HG02981 (cell line): Measurements from ENCODE around the gene ARMH4.

Experiments
- ATAC-seq: cut with Tn5 transposase; IDR thresholded peaks from one replicate; pipeline ENCODE4 v1.9.1; 2021; ENCODE audit warnings: mild to moderate bottlenecking, moderate library complexity; ENCODE audit not compliant: unreplicated experiment

Gene ARMH4, protein sequence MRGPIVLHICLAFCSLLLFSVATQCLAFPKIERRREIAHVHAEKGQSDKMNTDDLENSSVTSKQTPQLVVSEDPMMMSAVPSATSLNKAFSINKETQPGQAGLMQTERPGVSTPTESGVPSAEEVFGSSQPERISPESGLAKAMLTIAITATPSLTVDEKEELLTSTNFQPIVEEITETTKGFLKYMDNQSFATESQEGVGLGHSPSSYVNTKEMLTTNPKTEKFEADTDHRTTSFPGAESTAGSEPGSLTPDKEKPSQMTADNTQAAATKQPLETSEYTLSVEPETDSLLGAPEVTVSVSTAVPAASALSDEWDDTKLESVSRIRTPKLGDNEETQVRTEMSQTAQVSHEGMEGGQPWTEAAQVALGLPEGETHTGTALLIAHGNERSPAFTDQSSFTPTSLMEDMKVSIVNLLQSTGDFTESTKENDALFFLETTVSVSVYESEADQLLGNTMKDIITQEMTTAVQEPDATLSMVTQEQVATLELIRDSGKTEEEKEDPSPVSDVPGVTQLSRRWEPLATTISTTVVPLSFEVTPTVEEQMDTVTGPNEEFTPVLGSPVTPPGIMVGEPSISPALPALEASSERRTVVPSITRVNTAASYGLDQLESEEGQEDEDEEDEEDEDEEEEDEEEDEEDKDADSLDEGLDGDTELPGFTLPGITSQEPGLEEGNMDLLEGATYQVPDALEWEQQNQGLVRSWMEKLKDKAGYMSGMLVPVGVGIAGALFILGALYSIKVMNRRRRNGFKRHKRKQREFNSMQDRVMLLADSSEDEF

DNA sequence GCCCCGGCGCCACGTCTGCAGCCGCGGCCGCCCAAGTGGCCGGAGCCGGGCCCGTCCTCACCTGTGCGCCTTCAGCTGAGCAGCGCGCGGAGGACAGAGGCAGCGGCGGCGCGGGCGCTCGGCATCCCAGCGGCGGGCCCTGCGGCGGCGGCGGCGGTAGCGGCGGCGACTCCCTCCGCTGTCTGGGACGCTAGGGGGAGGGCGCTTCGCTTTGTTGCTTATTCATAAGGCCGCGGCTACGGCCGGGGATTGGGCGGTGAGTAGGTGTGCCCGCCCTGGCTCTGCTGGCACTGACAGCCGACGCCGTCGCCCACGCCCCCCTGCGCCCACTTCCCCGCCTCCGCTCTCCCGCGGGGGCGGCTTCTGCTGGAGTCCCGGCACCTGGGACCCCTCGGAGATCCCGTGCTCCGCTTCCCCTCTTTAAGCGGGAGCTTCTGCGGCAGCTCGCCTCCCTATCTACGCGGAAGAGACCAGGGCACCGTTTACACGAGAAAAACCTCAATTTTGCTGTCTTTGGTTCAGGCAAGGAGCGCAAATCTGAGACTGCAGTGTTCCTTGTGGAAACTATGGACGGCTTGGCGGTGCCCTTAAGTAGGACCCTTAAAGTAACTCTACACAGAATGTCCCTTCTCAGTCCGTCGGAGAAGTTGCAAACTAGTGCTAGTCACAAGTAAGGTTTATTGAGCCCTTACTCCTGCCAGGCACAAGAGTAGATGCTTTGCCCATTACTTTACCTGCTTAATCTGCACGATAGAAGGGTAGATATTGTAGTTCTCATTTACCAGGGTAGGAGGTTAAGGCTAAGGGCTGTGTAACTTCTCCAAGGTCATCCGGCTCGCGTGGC is at the start of gene ARMH4:
ARMH4 (minus strand) TSS at position 200 of the 844 bp plus-strand sequence. CDS start 12,855 bp downstream, outside the sequence.
- ATAC-seq = peak; percentile 85

DNA sequence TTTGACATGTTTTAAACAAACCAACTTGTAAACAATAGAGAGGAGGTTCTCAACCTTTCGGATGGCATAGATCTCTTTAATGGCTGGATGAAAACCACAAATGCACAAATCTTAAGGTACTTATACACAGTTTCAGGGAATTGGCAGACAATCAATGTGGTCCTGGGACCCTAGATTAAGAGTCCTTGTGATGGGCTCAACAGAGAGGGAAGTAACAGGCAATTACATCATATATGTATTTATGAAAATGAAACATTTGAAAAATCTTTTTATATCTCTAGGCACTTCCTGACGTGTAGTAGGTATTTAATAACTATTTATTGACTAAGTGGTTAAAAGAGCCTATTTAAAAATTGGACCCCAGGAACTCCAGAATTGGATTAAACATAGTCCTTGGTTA is 48.8 kb upstream of the ARMH4 start:
- ATAC-seq = no peak

DNA sequence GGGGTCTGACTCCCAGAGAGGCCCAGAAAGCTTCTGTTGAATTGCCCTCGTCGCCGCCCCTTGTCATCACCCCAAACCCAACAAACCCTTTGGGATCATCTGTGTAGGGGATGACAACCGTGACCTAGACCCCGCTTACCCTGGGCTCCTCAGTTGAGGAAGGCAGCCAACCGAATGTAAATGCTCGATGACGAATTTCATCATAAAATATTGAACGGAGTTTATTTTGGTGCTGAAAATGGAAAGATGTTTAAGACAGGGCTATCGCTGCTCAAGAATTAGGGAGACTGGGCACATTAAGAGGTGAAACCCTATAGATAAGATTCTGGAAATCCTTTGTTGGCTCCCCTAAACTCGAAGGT is 48.4 kb upstream of the ARMH4 start:
- no peak for ATAC-seq

DNA sequence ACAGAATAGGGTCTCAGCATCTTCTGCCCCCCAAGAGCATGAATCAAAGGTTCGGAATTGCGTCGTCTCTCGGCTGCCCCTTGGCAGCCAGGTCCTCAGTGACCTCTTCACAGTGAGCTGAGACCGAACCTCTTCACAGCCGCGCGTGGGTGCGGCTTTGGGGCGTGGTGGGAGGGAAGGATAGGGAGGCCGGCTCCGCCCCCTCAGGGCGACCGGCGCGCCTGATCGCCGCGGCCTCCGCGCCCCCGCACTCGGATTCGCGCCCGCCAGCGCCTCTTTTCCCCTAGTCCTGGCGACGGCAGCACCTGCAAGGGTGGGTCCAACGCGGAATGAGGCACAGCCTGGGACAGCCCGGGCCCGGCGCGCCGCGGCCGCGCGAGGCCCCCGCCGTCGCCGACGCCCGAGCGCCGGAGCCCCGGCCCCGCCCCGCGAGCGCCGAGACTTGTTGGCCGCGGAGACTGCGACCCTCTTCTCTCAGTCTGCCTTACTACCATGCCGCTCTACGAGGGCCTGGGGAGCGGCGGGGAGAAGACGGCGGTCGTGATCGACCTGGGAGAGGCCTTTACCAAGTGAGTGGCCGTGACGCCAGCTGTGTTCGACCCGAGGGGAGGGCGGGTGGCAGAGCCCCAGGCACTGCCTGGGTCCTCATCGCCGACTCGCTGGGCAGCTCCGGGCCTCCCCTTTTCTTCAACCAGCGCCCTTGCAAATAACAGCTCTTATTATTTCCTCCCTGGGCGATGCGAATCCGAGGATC is 47.9 kb upstream of the ARMH4 start, which contains the start of gene ACTR10:
ACTR10 (plus strand) TSS at position 424 of the 754 bp plus-strand sequence; CDS start at position 493, 69 bp downstream.
- ATAC-seq = peak; percentile 88

DNA sequence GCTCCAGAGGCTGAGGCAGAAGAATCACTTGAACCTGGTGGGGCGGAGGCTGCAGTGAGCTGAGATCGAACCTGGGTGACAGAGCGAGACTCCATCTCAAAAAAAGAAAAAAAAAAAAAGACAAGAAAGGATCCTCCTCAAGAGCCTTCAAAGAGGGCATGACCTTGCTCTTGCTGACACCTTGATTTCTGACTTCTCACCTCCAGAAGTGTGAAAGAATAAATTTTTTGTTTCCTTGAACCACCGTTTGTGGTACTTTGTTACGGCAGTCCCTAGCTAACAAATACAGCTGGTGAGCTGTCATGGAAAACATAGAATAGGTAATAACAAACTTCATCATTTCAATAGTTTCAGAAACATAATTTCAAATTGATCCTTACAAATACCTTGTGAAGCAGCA is 46.1 kb upstream of the ARMH4 start:
- ATAC-seq = no peak

DNA sequence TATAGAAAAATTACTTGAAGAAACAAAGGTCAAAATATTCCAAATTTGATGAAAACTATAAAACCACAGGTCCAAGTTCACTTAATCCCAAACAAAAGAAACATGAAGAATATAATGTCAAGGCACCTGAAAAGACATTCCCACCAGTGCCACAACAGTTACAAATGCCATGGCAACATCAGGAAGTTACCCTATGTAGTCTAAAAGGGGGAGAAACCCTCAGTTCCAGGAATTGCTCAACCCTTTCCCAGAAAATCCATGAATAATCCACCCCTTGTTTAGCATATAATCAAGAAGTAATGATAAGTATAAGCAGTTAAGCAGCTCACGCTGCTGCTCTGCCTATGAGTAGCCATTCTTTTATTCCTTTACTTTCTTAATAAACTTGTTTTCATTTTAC is 44.2 kb upstream of the ARMH4 start:
- no peak for ATAC-seq

DNA sequence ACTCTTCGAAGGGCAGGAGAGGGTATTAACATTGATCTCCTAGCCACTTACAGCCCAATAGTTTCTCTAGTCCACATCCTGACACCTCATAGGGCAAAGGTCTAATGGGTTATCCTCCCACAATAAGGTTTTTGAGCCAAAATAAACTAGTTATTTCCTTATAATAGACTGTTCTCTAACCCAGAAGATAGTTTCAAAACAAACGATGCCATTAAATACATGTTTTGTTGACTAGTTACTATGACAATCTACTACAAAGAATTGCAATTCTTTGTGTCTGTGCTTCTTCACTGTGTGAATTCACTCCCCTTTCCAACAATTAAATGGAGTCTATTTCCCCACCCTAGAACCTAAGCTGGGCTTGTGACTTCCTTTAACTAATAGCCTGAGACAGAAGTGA is 41.5 kb upstream of the ARMH4 start:
- ATAC-seq = no peak

DNA sequence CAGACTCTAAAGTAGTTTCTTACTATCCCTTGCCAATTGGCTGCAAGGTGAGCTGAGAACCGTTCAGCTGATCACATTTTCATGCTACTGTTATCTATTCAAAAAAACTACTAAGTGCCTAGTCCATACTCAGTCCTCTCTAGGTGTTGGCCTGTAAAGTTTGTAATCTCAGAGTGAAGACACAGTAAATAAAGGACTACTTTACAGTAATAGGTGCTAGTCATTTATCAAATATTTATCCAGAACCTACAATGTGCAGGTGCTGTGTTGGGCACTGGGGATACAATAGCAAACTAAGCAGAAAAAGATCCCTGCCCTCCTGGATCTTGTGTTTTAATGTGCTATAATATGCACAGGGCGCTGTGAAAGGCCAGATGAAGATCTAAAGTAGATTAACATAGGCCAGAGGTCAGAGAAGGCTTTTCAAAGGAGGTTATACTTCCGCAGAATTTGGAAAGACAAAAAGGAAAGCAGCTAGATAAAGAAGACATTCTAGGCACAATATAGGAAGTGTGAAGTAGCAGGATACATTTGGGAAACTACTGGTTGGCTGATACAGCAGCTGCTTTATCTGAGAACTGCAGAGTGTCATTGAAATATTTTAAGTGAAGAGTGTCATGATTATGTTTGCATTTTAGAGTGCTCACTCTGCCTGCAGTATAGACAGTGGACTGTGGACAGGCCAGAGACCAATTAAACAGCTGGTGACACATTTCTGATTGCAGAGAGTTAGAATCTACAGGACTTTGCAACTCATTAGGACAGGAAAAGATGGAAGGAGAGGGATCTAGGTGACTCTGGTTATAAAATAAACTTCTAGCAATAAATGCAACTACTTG is 40.0 kb upstream of the ARMH4 start:
- no peak for ATAC-seq

DNA sequence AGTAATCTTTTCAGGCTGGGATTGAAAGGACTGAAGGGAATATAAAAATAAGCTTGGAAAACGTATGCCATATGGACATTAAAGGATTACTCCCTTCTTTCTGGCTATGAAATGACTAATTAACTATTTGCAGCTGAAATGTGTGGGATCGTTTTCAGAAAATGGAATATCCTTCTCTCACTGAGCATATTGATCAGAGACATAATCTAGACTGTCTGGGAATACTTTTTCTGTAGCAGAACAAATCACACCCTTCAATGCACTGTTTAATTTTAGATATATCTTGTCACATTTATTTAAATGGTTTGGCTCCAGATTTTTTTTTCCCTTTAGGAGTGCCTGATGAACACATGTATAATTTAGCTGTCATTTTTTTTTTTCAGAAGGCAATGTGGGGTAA is 37.2 kb upstream of the ARMH4 start:
- no peak for ATAC-seq

DNA sequence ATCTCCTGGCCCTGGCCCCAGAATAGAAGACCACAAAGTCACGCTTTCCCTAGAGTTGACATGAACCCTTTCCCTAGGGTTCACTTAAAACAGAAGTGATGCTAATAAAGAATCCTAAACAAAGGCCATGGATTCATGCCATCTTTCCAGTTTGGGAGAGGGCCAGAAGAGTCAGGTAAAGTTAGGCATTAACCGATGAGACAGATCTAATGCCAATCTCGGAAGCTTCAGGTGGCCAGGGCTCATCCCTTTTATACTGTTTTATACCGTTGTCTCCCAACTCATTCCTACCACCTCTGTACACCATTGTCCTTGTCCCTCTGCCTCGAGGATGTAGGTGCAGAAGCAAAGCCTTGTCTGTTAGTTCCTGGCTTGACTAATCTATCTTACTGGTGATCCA is 25.1 kb upstream of the ARMH4 start:
- no peak for ATAC-seq

DNA sequence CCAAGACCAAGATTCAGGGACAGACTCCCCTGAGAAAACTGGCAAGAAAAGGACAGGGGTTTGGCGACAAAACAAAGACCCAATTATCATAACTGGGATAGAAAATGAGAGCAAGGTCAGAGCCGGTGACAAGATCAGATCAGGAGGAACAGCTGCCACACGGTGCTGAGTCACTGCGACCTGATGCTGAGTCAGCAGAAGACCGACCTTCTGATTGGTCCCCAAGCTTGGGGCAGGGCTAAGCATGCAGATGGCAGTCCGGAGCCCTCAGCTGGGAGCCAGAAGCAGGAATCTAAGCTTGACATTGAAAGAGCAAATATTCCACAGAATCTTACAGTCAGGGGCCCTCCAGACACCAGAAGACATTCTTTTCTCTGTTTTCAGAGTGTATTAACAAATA is 19.1 kb upstream of the ARMH4 start:
- peak; percentile 96 for ATAC-seq

DNA sequence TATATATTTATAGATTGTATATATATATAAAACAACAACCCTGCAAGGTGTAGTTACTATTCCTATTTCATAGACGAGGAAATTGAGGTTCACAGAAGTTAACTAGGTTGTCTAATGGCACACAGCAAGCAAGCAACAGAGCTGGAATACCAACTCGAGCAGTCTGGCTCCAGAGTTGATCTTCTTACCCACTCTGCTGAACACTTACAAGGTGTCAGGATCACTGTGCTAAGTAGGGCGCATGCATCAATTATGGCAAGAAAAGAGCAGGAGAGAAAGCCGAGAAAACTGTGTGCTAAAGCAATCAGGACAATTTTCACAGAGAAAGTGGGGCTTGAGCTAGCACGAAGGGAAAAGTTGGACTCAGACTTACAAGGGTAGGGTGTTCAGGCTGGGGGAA is 15.9 kb upstream of the ARMH4 start:
- ATAC-seq = no peak

DNA sequence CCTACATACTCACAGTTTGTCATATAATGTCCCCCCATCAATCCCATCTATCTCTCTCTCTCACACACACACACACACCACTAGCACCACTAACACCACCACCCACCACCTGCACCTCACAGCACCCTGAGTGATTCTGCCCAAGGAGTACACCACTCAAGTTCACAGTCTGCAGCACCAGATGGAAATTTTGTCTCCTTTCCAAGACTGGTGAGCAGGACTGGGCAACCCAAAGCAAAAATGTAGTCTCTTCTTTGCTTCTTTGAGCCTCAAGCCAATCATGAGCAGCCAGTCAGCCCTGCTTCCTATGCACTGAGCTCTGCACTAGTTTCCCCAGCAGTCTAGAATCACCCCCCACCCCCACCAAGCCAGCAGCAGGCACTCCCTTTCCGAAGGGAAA is 15.0 kb upstream of the ARMH4 start:
- ATAC-seq = no peak

DNA sequence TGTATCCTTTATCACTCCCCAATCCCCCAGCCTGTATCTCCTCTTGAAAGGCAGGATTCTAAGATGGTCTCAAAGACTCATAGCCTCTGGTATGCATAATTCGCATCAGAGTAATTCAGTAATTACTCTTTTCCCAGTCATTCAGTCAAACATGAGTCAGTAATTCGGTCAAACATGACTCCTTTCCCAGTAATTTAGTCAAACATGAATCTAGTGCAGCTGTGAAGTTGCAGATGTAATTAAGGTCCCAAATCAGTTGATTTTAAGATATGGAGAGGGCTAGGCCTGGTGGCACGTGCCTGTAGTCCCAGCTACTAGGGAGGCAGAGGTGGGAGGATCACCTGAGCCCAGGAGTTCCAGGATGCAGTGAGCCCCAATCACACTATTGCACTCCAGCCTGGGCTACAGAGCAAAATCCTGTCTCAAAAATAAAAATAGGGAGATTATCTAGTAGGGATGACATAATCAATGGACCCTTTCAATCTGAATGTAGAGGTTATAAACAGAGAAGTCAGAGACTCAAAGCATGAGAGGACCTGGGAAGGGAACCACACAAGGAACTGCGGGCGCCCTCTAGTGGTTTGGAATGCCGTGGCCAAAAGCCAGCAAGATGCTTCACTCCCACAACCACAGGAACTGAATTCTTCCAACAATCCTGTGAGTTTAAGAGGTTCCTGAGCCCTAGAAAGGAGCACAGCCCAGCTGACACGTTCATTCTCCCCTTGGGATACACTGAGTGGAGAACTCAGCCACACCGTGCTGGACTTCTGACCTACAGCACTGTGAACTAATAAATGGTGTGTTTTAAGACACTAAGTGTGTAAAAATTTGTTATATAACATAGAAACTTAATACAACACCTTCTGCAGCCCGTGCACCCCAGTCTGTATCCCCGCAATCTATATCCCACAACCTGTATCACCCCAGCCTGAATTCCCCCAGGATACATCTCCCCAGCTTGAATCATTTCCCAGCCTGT is 14.3 kb upstream of the ARMH4 start:
- ATAC-seq = no peak

DNA sequence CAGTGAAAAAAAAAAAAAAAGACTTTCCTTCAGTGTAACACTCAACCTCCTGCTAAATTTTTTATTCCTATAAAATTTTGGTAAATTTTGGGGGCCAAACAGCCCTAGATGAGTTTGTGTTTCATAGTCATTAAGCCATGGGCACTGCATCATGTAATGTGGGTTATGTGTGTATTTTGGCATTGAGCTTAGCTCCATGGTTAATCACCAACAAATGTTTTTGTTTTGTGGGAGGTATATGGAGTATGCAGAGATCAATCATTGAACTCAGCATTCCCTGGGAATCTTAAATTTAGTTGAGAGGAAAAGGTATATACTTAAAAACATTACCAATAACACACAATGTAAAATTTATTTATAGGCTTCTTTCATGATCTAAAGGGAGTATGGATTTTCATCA is 8.5 kb upstream of the ARMH4 start:
- no peak for ATAC-seq

DNA sequence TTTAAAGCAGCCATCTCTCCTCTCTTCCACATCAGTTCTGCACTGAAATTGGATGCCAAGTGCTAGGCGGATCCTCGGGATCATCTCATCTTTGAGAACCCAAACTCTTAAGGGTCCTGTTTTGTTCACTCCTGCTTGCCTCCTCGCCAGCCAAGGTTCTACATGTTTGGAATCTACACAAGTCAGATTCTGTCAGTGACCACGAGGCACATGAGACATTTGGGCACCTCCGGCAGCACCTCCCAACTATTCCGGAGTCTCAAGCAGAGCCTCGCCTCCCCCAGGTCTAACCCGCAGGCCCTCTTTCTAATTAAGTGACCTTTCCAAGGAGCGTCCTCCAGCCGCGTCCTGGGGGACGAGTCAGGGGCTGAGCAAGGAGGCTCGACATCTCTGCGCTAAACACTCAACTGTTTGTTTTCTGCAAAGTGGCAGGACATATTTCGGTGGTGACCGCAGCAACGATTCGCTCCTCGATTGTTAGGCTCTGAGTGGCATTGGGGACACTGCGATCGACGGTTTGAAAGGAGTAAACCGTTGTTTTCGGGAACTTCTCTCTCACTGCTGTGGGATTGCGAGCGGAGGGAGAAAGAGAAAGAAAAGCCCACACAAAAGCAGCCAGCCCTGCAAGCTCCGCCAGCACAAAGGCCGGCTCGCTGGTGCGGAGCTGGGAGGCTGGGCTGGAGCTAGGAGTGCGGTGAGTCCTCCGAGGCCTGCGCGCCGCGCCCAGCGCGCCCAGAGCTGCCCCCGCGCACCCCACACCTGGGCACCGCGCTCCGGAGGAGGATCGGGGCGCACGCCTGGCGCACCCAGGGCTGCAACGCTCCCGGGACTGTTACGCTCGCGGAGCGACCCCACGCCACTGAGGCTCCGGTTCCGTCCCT is 640 bp downstream of the ARMH4 start:
- no peak for ATAC-seq

DNA sequence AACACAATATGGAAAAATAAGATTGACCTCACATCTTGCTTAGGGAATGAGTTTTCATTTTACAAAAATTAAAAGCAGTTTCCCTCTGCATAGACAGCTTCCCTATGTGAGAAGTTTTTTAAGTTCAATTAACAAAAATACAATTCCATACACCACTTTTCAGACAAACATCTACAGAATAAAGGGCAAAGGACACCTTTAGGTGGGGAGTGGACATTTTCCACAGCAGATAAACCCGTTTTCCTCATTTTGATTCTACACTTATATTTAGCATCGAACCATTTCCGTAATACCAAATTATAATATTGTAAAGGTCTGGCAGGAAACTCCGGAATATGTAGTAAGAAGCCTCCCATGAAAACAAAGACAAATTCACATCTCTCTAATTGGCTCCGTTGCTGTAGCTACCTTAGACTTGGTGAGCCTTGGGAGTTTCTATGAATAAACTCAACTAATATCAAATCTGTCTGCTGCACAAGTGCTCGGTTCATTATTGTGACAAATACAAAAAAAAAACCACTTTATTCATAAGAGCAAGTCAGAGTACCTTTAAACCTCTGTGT is 1.7 kb downstream of the ARMH4 start:
- ATAC-seq = no peak
